ENCODE data around the gene CENPC.
"Not testable (repeated sequence)": the region's sequence is repeated elsewhere in the genome, so short reads cannot be mapped to it uniquely, and the experiment has no call there.

Gene CENPC

GRCh38 chr4:67470871-67471270, 74.4 kb downstream of the CENPC start:
- TF ChIP-seq ZNF274 (IDR thresholded peaks at IDR 0.05; ENCODE audit: low read depth, low read length): no peak
- no peak overlapping the region for H3K4me3 ChIP-seq (ENCODE audit: low read length)

GRCh38 chr4:67468830-67469229, 76.5 kb downstream of the CENPC start:
- no peak for TF ChIP-seq ZNF274 (IDR thresholded peaks at IDR 0.05; ENCODE audit: low read depth, low read length)

GRCh38 chr4:67466751-67467150, 78.6 kb downstream of the CENPC start:
- TF ChIP-seq ZNF274 (IDR thresholded peaks at IDR 0.05; ENCODE audit: low read depth, low read length): no peak
- no peak overlapping the region for H3K4me3 ChIP-seq (ENCODE audit: low read length)

More at GRCh38 chr4:67468830-67469229, 76.5 kb downstream of the CENPC start:
- no peak overlapping the region for H3K4me3 ChIP-seq (ENCODE audit: low read length)

GRCh38 chr4:67465763-67466052, 79.6 kb downstream of the CENPC start:
- TF ChIP-seq ZNF274 (IDR thresholded peaks at IDR 0.05; ENCODE audit: low read depth, low read length): no peak
- no peak overlapping the region for H3K4me3 ChIP-seq (ENCODE audit: low read length)

- TF ChIP-seq ZNF274 (IDR thresholded peaks at IDR 0.05; ENCODE audit: low read depth, low read length): no peak
- no peak overlapping the region for H3K4me3 ChIP-seq (ENCODE audit: low read length)
Measured at GRCh38 chr4:67465032-67465762, 80.1 kb downstream of the CENPC start.

- no peak for TF ChIP-seq ZNF274 (IDR thresholded peaks at IDR 0.05; ENCODE audit: low read depth, low read length)
- no peak overlapping the region for H3K4me3 ChIP-seq (ENCODE audit: low read length)
Measured at GRCh38 chr4:67460574-67460973, 84.7 kb downstream of the CENPC start.

- no peak for TF ChIP-seq ZNF274 (IDR thresholded peaks at IDR 0.05; ENCODE audit: low read depth, low read length)
- H3K4me3 ChIP-seq (ENCODE audit: low read length): no peak overlapping the region
Measured at GRCh38 chr4:67459164-67459563, 86.1 kb downstream of the CENPC start.

GRCh38 chr4:67456577-67457196, 88.6 kb downstream of the CENPC start:
- no peak overlapping the region for H3K4me3 ChIP-seq (ENCODE audit: low read length)
- no peak for TF ChIP-seq ZNF274 (IDR thresholded peaks at IDR 0.05; ENCODE audit: low read depth, low read length)

- H3K4me3 ChIP-seq (ENCODE audit: low read length): not testable (repeated sequence)
Measured at GRCh38 chr4:67452846-67453205, 92.5 kb downstream of the CENPC start.

GRCh38 chr4:67452100-67452845, 93.0 kb downstream of the CENPC start:
- no peak for TF ChIP-seq ZNF274 (IDR thresholded peaks at IDR 0.05; ENCODE audit: low read depth, low read length)
- H3K4me3 ChIP-seq (ENCODE audit: low read length): no peak overlapping the region

- no peak for TF ChIP-seq ZNF274 (IDR thresholded peaks at IDR 0.05; ENCODE audit: low read depth, low read length)
- H3K4me3 ChIP-seq (ENCODE audit: low read length): no peak overlapping the region
Measured at GRCh38 chr4:67451464-67451863, 93.8 kb downstream of the CENPC start.

- no peak overlapping the region for H3K4me3 ChIP-seq (ENCODE audit: low read length)
- TF ChIP-seq ZNF274 (IDR thresholded peaks at IDR 0.05; ENCODE audit: low read depth, low read length): no peak
Measured at GRCh38 chr4:67448621-67449020, 96.7 kb downstream of the CENPC start.

GRCh38 chr4:67447873-67448272, 97.4 kb downstream of the CENPC start:
- H3K4me3 ChIP-seq (ENCODE audit: low read length): no peak overlapping the region
- no peak for TF ChIP-seq ZNF274 (IDR thresholded peaks at IDR 0.05; ENCODE audit: low read depth, low read length)

- no peak for TF ChIP-seq ZNF274 (IDR thresholded peaks at IDR 0.05; ENCODE audit: low read depth, low read length)
- no peak overlapping the region for H3K4me3 ChIP-seq (ENCODE audit: low read length)
Measured at GRCh38 chr4:67446811-67447210, 98.5 kb downstream of the CENPC start.

GRCh38 chr4:67445881-67446280, 99.4 kb downstream of the CENPC start:
- not testable (repeated sequence) for H3K4me3 ChIP-seq (ENCODE audit: low read length)
